Ecto neural progenitor cell (in vitro differentiated cells): Measurements from ENCODE around the gene ARHGEF4.

Experiments used
- DNase-seq: peaks from one replicate; pipeline ENCODE4 v3.0.0-alpha.2; 2018; ENCODE audit warnings: low spot score

ARHGEF4 gene

DNA sequence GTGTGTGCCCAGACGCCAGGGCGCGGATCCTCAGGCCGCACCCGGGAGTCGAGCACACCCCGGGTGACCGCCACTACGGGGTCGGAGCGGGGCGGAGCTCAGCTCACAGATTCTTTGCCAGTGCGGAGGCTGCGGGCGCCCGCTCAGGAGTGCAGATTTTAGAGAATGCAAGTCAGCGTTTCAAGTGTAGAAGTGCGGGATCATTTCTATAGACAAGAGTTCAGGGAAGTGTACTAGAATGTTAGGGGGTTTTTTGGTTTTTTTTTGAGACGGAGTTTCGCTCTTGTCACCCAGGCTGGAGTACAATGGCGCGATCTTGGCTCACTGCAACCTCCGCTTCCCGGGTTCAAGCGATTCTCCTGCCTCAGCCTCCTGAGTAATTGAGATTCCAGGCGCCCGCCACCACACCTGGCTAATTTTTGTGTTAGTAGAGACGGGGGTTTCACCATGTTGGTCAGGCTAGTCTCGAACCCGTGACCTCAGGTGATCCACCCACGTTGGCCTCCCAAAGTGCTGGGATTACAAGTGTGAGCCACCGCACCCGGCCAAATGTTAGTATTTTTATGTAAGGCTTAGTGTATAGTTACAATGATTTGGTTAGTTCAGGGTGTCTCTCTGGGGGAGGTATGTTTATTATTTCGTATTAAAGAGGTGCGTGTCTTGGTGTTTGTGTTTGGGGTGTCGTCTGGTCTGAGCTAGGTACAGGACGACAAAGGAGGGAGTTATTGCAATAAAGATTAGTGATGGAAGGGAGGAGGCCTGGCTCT lies 257.2 kb downstream of the ARHGEF4 start:
- DNase-seq = no peak

DNA sequence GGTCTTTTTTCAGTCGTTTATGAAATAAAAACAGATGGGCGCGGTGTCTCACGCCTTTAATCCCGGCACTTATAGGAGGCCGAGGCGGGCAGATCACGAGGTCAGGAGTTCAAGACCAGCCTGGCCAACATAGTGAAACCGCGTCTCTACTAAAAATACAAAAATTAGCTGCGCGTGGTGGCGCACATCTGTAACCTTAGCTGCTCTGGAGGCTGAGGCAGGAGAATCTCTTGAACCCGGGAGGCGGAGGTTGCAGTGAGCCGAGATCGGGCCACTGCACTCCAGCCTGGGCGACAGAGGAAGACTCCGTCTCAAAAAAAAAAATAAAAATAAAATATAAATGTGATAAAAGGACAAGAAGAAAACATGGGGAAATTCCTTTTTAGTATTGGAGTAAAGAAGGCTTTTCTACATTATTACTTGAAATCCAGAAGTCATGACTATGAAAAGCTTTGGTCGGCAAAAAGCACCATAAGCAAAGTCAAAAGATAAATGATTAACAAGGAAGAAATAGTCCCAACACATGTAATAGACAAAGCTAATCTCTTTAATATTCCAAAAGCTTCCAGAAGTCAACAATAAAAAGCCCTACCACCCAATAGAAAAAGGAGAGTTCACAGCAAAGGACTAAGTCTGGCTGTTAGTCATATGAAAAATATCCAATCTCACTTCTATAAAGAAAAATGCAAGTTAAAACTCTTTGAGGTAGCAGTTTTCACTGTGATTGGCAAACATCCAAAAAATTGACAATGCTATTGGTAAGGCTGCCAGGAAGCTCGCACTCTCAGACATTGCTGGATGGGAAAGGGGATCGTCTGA lies 258.0 kb downstream of the ARHGEF4 start:
- DNase-seq = no peak
